Measurements from ENCODE around the gene MT2A. TPM values are rescaled to one million over a fixed set of nuclear protein-coding genes. Genes with fewer than 3 reads are reported as not detected.
"Not testable (repeated sequence)": the region's sequence is repeated elsewhere in the genome, so short reads cannot be mapped to it uniquely, and the experiment has no call there.

MT2A gene
- 137 and 184 TPM in 2 replicates for total RNA-seq (2014; rRNA removed; shearing (Covaris generic))

DNA sequence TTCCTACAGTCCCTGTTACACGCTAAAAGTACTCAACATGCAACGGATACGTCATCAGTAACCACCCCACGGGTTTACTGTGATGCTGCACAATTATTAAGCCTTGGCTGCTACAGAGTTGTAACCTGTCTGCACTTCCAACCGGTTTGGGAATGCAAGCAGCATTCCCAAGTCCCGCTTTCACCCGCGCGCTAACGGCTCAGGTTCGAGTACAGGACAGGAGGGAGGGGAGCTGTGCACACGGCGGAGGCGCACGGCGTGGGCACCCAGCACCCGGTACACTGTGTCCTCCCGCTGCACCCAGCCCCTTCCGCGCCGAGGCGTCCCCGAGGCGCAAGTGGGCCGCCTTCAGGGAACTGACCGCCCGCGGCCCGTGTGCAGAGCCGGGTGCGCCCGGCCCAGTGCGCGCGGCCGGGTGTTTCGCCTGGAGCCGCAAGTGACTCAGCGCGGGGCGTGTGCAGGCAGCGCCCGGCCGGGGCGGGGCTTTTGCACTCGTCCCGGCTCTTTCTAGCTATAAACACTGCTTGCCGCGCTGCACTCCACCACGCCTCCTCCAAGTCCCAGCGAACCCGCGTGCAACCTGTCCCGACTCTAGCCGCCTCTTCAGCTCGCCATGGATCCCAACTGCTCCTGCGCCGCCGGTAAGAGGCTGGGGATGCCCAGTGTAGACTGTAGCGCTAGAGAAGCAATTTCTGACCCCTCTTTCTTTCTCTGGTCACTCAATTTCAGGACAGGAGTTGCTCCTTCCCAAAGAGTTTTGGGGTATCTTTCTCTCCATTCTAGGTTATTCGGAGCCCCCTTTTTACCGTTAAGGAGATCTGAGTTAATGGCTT, at the start of gene MT2A:
Gene MT2A (plus strand): TSS at position 542 of the 833 bp plus-strand sequence. CDS start 72 bp downstream, at position 614.
- DNase-seq (ENCODE audit: low spot score), result peak; percentile 97

- no peak for DNase-seq (ENCODE audit: low spot score)
These were observed 49.3 kb upstream of the MT2A start for GRCh38 chr16:56559109-56559508.

- no peak for DNase-seq (ENCODE audit: low spot score)
These were observed 47.9 kb upstream of the MT2A start for GRCh38 chr16:56560447-56560846.

DNA sequence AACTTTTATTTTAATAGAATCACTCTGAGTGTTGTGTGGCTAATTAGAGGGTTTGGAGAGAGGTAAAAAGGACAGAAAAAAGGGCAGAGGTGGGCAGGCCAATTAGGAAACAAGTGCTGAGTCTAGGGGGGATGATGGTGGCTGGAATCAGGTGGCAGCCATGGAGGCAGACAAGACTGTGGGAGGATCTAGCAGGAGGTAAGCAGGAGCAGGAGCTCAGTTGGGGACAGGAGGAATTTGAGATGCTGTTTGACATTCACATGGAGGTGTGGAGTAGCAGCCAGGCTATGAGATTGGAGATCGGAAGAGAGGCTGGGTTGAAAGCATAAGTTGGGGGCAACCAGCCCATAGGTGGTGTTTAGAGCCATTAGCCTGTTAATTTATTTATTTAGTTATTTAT, 47.3 kb upstream of the MT2A start:
- DNase-seq (ENCODE audit: low spot score), result no peak

- DNase-seq (ENCODE audit: low spot score), result no peak
These were observed 43.4 kb upstream of the MT2A start, which contains the start of gene MT4 for GRCh38 chr16:56564793-56565477. Gene MT4, plus strand, starts transcription at chr16:56565073. Its CDS starts 56 bp downstream, at chr16:56565129.

DNA sequence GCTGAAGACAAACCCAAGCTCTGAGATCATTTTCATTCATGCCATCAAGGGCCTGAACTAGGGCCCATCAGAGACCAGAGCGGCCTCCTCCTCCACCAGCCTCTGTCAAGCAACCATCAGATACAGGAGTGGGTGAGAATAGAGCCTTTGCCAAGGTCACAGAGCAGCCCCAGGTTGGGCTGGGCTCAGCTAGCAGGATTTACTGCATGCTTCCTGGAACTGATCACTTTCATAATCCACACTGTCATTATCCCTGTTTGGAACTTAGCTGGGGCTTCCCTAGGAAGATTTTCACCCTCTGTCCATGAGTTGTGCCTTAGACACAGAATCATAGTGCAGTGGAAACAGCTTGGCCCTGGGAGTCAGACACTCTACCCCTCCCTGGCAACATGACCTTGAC, 38.4 kb upstream of the MT2A start:
- no peak for DNase-seq (ENCODE audit: low spot score)

DNA sequence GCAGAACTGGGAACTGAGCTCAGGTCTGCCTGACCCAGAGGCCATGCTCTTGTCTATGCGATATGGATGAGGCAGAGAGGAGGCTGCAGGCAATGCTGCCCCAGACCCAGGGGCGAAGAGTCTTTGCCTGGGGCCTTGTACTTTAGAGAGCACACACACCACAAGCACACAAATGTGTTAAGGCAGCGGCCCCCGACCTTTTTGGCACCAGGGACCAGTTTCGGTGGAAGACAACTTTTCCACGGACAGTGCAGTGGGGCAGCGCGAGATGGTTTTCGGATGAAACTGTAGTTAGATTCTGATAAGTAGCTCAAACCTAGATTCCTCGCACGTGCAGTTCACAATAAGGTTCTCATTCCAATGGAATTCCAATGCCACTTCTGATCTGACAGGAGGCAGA, 36.9 kb upstream of the MT2A start:
- no peak for DNase-seq (ENCODE audit: low spot score)

DNA sequence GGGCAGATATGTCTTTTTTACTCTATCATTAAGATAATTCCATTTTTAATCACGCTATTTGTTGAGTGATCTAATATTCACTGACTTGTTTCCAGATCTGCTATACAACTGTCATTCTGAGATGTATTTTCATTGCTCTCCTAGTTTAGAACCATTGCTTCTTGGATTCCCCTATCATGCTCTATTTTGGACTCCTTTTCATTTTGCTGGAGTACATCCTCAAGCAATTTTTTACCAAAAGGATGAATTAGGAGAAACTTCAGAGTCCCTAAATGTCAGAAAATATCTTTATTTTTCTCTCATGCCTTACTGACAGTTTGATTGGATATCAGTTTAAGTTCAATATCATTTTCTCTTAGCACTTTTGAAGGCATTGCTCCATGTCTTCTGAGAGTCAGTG, 33.8 kb upstream of the MT2A start:
- no peak for DNase-seq (ENCODE audit: low spot score)

GRCh38 chr16:56576585-56577299, 31.6 kb upstream of the MT2A start:
- DNase-seq (ENCODE audit: low spot score), result peak; percentile 67

DNA sequence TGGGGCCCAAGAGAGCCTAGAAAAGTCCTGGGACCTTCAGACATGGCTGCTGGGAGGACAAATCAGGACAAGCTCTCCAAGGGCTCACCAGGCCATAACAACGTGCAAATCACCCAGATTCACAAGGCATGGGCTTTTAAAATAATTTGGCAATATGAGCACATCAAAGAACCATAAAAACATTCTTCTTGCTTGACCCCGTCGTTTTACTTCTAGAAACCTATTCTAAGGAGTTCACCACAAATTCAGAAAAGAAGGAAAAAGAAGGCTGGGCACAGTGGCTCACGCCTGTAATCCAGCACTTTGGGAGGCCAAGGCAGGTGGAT, 31.1 kb upstream of the MT2A start:
- no peak for DNase-seq (ENCODE audit: low spot score)

GRCh38 chr16:56580391-56581048, 27.9 kb upstream of the MT2A start:
- no peak for DNase-seq (ENCODE audit: low spot score)

DNA sequence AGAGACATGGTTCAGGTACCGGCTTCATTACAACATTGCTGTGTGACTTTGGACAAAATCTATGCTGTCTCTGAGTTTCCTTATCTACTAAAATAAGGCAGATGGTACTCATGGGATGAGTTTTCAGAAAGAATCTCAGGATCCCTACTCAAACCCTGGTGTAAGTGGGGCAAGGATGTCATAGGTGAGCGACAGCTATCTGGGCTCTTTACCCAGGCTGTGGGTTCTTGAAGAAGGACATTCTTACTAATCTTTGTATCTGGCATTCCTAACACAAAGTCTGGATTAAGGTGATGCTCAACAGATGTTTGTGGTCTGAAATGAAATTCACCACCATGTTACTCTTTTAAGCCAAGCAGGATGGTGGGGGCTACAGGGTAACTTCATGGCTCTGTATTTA, 25.5 kb upstream of the MT2A start:
- not testable (repeated sequence) for DNase-seq (ENCODE audit: low spot score)

GRCh38 chr16:56583351-56584168, 24.8 kb upstream of the MT2A start:
- no peak for DNase-seq (ENCODE audit: low spot score)

GRCh38 chr16:56584276-56584675, 24.1 kb upstream of the MT2A start:
- DNase-seq (ENCODE audit: low spot score), result no peak

- DNase-seq (ENCODE audit: low spot score), result no peak
These were observed 19.6 kb upstream of the MT2A start for GRCh38 chr16:56588781-56589140.

- no peak for DNase-seq (ENCODE audit: low spot score)
These were observed 19.0 kb upstream of the MT2A start, which contains the start of gene MT3 for GRCh38 chr16:56589141-56590039. Gene MT3, plus strand, starts transcription at chr16:56589528. Its CDS starts 63 bp downstream, at chr16:56589591.

GRCh38 chr16:56591377-56592060, 16.9 kb upstream of the MT2A start:
- no peak for DNase-seq (ENCODE audit: low spot score)

GRCh38 chr16:56593573-56594291, 14.7 kb upstream of the MT2A start:
- DNase-seq (ENCODE audit: low spot score), result no peak

- no peak for DNase-seq (ENCODE audit: low spot score)
These were observed 14.1 kb upstream of the MT2A start for GRCh38 chr16:56594292-56594619.

Measured in A172 (cell line).